GM23338 (cell line): Measurements from ENCODE around the gene ZNF106.

ENCODE experiments used
- CTCF ChIP-seq, 2 experiments: fragments of 200-600 bp in 1 of 2; sonication (generic) in 1 of 2; conservative IDR thresholded peaks; 2 replicates each; pipeline versions ENCODE4 v1.5.1 to v1.6.1; 2016 to 2017; ENCODE audit warnings: antibody characterized with exemption in 2 of 2, low read depth in 2 of 2, mild to moderate bottlenecking in 2 of 2, moderate library complexity in 1 of 2
- EZH2 ChIP-seq: fragments of 200-600 bp; sonication (generic); IDR thresholded peaks from one replicate; pipeline ENCODE4 v1.8.0; 2017; ENCODE audit warnings: antibody characterized with exemption, mild to moderate bottlenecking, low read depth; ENCODE audit not compliant: unreplicated experiment
- EZH2phosphoT487 ChIP-seq: fragments of 200-600 bp; sonication (generic); IDR thresholded peaks from one replicate; pipeline ENCODE4 v1.8.1; 2018; ENCODE audit warnings: antibody characterized with exemption; ENCODE audit not compliant: unreplicated experiment
- POLR2AphosphoS5 ChIP-seq: IDR thresholded peaks from 2 replicates; pipeline ENCODE4 v1.6.1; 2016; ENCODE audit warnings: antibody characterized with exemption, low read depth
- ZNF114 ChIP-seq: fragments of 250-450 bp; sonication (Bioruptor Pico); IDR thresholded peaks from 2 replicates; pipeline ENCODE4 v1.5.0; 2020; ENCODE audit warnings: mild to moderate bottlenecking, moderate library complexity
- TF ChIP-seq, protein P1 (sequence below): IDR thresholded peaks from 2 replicates; pipeline ENCODE4 v1.6.1; 2016; ENCODE audit warnings: antibody characterized with exemption
- TF ChIP-seq, protein P2 (sequence below): IDR thresholded peaks from one replicate; pipeline ENCODE4 v1.6.1; 2018; ENCODE audit warnings: antibody characterized with exemption; ENCODE audit not compliant: unreplicated experiment

- TF ChIP-seq POLR2AphosphoS5, result no peak
- no peak for TF ChIP-seq CTCF (conservative IDR thresholded peaks at IDR 0.05; ENCODE audit: low read depth in 2 of 2)
- TF ChIP-seq ZNF114 (CRISPR knock-in tag), result no peak
- TF ChIP-seq, protein P1, sequence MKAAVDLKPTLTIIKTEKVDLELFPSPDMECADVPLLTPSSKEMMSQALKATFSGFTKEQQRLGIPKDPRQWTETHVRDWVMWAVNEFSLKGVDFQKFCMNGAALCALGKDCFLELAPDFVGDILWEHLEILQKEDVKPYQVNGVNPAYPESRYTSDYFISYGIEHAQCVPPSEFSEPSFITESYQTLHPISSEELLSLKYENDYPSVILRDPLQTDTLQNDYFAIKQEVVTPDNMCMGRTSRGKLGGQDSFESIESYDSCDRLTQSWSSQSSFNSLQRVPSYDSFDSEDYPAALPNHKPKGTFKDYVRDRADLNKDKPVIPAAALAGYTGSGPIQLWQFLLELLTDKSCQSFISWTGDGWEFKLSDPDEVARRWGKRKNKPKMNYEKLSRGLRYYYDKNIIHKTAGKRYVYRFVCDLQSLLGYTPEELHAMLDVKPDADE, result no peak
- no peak for TF ChIP-seq EZH2
- TF ChIP-seq, protein P2, sequence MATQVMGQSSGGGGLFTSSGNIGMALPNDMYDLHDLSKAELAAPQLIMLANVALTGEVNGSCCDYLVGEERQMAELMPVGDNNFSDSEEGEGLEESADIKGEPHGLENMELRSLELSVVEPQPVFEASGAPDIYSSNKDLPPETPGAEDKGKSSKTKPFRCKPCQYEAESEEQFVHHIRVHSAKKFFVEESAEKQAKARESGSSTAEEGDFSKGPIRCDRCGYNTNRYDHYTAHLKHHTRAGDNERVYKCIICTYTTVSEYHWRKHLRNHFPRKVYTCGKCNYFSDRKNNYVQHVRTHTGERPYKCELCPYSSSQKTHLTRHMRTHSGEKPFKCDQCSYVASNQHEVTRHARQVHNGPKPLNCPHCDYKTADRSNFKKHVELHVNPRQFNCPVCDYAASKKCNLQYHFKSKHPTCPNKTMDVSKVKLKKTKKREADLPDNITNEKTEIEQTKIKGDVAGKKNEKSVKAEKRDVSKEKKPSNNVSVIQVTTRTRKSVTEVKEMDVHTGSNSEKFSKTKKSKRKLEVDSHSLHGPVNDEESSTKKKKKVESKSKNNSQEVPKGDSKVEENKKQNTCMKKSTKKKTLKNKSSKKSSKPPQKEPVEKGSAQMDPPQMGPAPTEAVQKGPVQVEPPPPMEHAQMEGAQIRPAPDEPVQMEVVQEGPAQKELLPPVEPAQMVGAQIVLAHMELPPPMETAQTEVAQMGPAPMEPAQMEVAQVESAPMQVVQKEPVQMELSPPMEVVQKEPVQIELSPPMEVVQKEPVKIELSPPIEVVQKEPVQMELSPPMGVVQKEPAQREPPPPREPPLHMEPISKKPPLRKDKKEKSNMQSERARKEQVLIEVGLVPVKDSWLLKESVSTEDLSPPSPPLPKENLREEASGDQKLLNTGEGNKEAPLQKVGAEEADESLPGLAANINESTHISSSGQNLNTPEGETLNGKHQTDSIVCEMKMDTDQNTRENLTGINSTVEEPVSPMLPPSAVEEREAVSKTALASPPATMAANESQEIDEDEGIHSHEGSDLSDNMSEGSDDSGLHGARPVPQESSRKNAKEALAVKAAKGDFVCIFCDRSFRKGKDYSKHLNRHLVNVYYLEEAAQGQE, result no peak
- no peak for TF ChIP-seq EZH2phosphoT487
These were observed 115.7 kb downstream of the ZNF106 start for GRCh38 chr15:42375252-42375651.
